SK-N-SH treated with all-trans-retinoic acid at 6 μM for 48 hours (cell line): Measurements from ENCODE around the gene SDK2.

Experiments
- ATAC-seq: fragments of 200-7000 bp; cut with Tn5 transposase; 3 replicates; pipeline ENCODE4 v1.9.1; 2020; ENCODE audit warnings: mild to moderate bottlenecking, moderate library complexity
- ARNTL ChIP-seq: fragments of 450-650 bp; formaldehyde crosslinking; IDR thresholded peaks from 2 replicates; pipeline ENCODE4 v1.5.0; 2020; ENCODE audit warnings: low read depth, mild to moderate bottlenecking, moderate library complexity, borderline replicate concordance
- BACH2 ChIP-seq: fragments of 250-450 bp; sonication (Bioruptor Pico); IDR thresholded peaks from 2 replicates; pipeline ENCODE4 v1.9.0; 2021; ENCODE audit warnings: mild to moderate bottlenecking, borderline replicate concordance
- CREB5 ChIP-seq: fragments of 250-450 bp; sonication (Bioruptor Pico); IDR thresholded peaks from 2 replicates; pipeline ENCODE4 v1.5.1; 2020; ENCODE audit warnings: low read depth, mild to moderate bottlenecking, moderate library complexity
- CSDC2 ChIP-seq: fragments of 250-450 bp; sonication (Bioruptor Pico); IDR thresholded peaks from 2 replicates; pipeline ENCODE4 v1.5.0; 2020; ENCODE audit warnings: mild to moderate bottlenecking, moderate library complexity
- CSRNP3 ChIP-seq: fragments of 250-450 bp; sonication (Bioruptor Pico); IDR thresholded peaks from 2 replicates; pipeline ENCODE4 v1.5.1; 2021; ENCODE audit warnings: mild to moderate bottlenecking, moderate library complexity
- ESRRG ChIP-seq: fragments of 250-450 bp; sonication (Bioruptor Pico); IDR thresholded peaks from 2 replicates; pipeline ENCODE4 v1.6.1; 2021; ENCODE audit warnings: mild to moderate bottlenecking
- GLIS3 ChIP-seq: fragments of 250-450 bp; sonication (Bioruptor Pico); IDR thresholded peaks from 2 replicates; pipeline ENCODE4 v1.5.0; 2020; ENCODE audit warnings: mild to moderate bottlenecking, moderate library complexity
- ISL1 ChIP-seq: fragments of 250-450 bp; sonication (Bioruptor Pico); IDR thresholded peaks from 2 replicates; pipeline ENCODE4 v2.1.2; 2022; ENCODE audit warnings: mild to moderate bottlenecking, moderate library complexity
- OSR1 ChIP-seq: fragments of 250-450 bp; sonication (Bioruptor Pico); IDR thresholded peaks from 2 replicates; pipeline ENCODE4 v1.8.0; 2022; ENCODE audit warnings: moderate library complexity, mild to moderate bottlenecking, inconsistent platforms
- PATZ1 ChIP-seq: fragments of 250-450 bp; sonication (Bioruptor Pico); IDR thresholded peaks from 2 replicates; pipeline ENCODE4 v1.8.0; 2020; ENCODE audit warnings: mild to moderate bottlenecking, moderate library complexity, borderline replicate concordance
- POU6F1 ChIP-seq: fragments of 250-450 bp; sonication (Bioruptor Pico); IDR thresholded peaks from 2 replicates; pipeline ENCODE4 v1.8.0; 2021; ENCODE audit warnings: low read depth, mild to moderate bottlenecking, moderate library complexity, borderline replicate concordance
- PPARA ChIP-seq: fragments of 250-450 bp; sonication (Bioruptor Pico); IDR thresholded peaks from 2 replicates; pipeline ENCODE4 v1.5.0; 2020; ENCODE audit warnings: mild to moderate bottlenecking, borderline replicate concordance
- TCF4 ChIP-seq: fragments of 250-450 bp; sonication (Bioruptor Pico); IDR thresholded peaks from 2 replicates; pipeline ENCODE4 v1.8.0; 2021; ENCODE audit warnings: mild to moderate bottlenecking, moderate library complexity, borderline replicate concordance
- TOX ChIP-seq: fragments of 250-450 bp; sonication (Bioruptor Pico); IDR thresholded peaks from 2 replicates; pipeline ENCODE4 v1.8.0; 2021; ENCODE audit warnings: mild to moderate bottlenecking, moderate library complexity, borderline replicate concordance
- TSHZ2 ChIP-seq: fragments of 250-450 bp; sonication (Bioruptor Pico); IDR thresholded peaks from 2 replicates; pipeline ENCODE4 v1.5.0; 2020; ENCODE audit warnings: mild to moderate bottlenecking, moderate library complexity
- ZC3H10 ChIP-seq: fragments of 250-450 bp; sonication (Bioruptor Pico); IDR thresholded peaks from 2 replicates; pipeline ENCODE4 v1.5.1; 2021; ENCODE audit warnings: mild to moderate bottlenecking, moderate library complexity
- ZFP3 ChIP-seq: fragments of 250-450 bp; sonication (Bioruptor Pico); IDR thresholded peaks from 2 replicates; pipeline ENCODE4 v1.5.0; 2020; ENCODE audit warnings: mild to moderate bottlenecking, moderate library complexity
- ZNF565 ChIP-seq: fragments of 450-650 bp; formaldehyde crosslinking; conservative IDR thresholded peaks from 2 replicates; pipeline ENCODE4 v1.5.0; 2020; ENCODE audit warnings: low read depth, mild to moderate bottlenecking, moderate library complexity

SDK2 gene

GRCh38 chr17:73410586-73411312 lies 233.5 kb downstream of the SDK2 start:
- no peak for ATAC-seq
- TF ChIP-seq ZC3H10 (CRISPR knock-in tag) (no peak), ESRRG (no peak), CSRNP3 (CRISPR knock-in tag) (no peak), OSR1 (CRISPR knock-in tag) (no peak), POU6F1 (CRISPR knock-in tag) (no peak), PPARA (no peak), ZFP3 (CRISPR knock-in tag) (no peak), TCF4 (CRISPR knock-in tag) (no peak)

- no peak for ATAC-seq
- TF ChIP-seq PPARA (no peak), TOX (CRISPR knock-in tag) (no peak), TSHZ2 (CRISPR knock-in tag) (no peak), ISL1 (CRISPR knock-in tag) (no peak), ESRRG (no peak), BACH2 (CRISPR knock-in tag) (no peak), TCF4 (CRISPR knock-in tag) (no peak), ZC3H10 (CRISPR knock-in tag) (no peak), CSRNP3 (CRISPR knock-in tag) (no peak), OSR1 (CRISPR knock-in tag) (no peak)
- TF ChIP-seq, all 23 proteins: peak for 0
These were observed 240.0 kb downstream of the SDK2 start for GRCh38 chr17:73404246-73404645.

GRCh38 chr17:73402466-73402865 lies 241.8 kb downstream of the SDK2 start:
- no peak for ATAC-seq
- TF ChIP-seq GLIS3 (CRISPR knock-in tag) (no peak), PATZ1 (CRISPR knock-in tag) (no peak), ARNTL (CRISPR knock-in tag) (no peak), TOX (CRISPR knock-in tag) (no peak), ZC3H10 (CRISPR knock-in tag) (no peak), POU6F1 (CRISPR knock-in tag) (no peak), CSDC2 (CRISPR knock-in tag) (no peak), BACH2 (CRISPR knock-in tag) (no peak), CSRNP3 (CRISPR knock-in tag) (no peak), TCF4 (CRISPR knock-in tag) (no peak), CREB5 (CRISPR knock-in tag) (no peak), ZNF565 (no peak)
